Smooth muscle cell (in vitro differentiated cells): ENCODE results near the gene ESPNL. TPM values are rescaled to one million over a fixed set of nuclear protein-coding genes. Genes with fewer than 3 reads are reported as not detected.
"Not testable (repeated sequence)": the region's sequence is repeated elsewhere in the genome, so short reads cannot be mapped to it uniquely, and the experiment has no call there.

ENCODE experiments used
- DNase-seq: peaks from one replicate; lab custom pipeline; 2025; ENCODE audit not compliant: unreplicated experiment; lab: John Stamatoyannopoulos, UW
- H2AFZ ChIP-seq: fragments of 200-600 bp; sonication (generic); 2 replicates; pipeline ENCODE4 v1.6.0; 2016; ENCODE audit warnings: antibody characterized with exemption, low read depth, mild to moderate bottlenecking
- H3F3A ChIP-seq: fragments of 200-600 bp; sonication (generic); 2 replicates; pipeline ENCODE4 v1.6.0; 2017; ENCODE audit warnings: antibody characterized with exemption, low read depth
- H3K27ac ChIP-seq: fragments of 200-600 bp; sonication (generic); 2 replicates; pipeline ENCODE4 v1.5.1; 2016; ENCODE audit warnings: low read depth, mild to moderate bottlenecking
- H3K27me3 ChIP-seq: fragments of 200-600 bp; sonication (generic); 2 replicates; pipeline ENCODE4 v1.6.1; 2016; ENCODE audit warnings: low read depth, mild to moderate bottlenecking
- H3K36me3 ChIP-seq: fragments of 200-600 bp; sonication (generic); 2 replicates; pipeline ENCODE4 v1.5.1; 2016; ENCODE audit warnings: low read depth
- H3K4me1 ChIP-seq: fragments of 200-600 bp; sonication (generic); 2 replicates; pipeline ENCODE4 v1.5.1; 2016; ENCODE audit warnings: low read depth
- H3K4me2 ChIP-seq: fragments of 200-600 bp; sonication (generic); 2 replicates; pipeline ENCODE4 v1.6.0; 2016; ENCODE audit warnings: mild to moderate bottlenecking
- H3K4me3 ChIP-seq: fragments of 200-600 bp; sonication (generic); 2 replicates; pipeline ENCODE4 v1.5.1; 2016; ENCODE audit warnings: mild to moderate bottlenecking
- H3K79me2 ChIP-seq: fragments of 200-600 bp; sonication (generic); 2 replicates; pipeline ENCODE4 v1.6.0; 2016; ENCODE audit warnings: low read depth, mild to moderate bottlenecking
- H3K9ac ChIP-seq: fragments of 200-600 bp; sonication (generic); 2 replicates; pipeline ENCODE4 v1.6.0; 2016; ENCODE audit warnings: low read depth
- H3K9me3 ChIP-seq: fragments of 200-600 bp; sonication (generic); replicated peaks from 2 replicates; pipeline ENCODE4 v1.5.1; 2016; ENCODE audit warnings: low read depth
- H4K20me1 ChIP-seq: fragments of 200-600 bp; sonication (generic); 2 replicates; pipeline ENCODE4 v1.6.0; 2016; ENCODE audit warnings: low read depth
- CTCF ChIP-seq: fragments of 200-600 bp; sonication (generic); IDR thresholded peaks from 2 replicates; pipeline ENCODE4 v1.5.1; 2017; ENCODE audit warnings: borderline replicate concordance, mild to moderate bottlenecking, antibody characterized with exemption; ENCODE audit not compliant: insufficient read depth, poor library complexity, severe bottlenecking
- WGBS: methylation state at CpG from one replicate; pipeline ENCODE4 v1.1.7; 2016; ENCODE audit warnings: low lambda C conversion rate; 5-methylcytosine and 5-hydroxymethylcytosine counted together
- polyA plus RNA-seq: library from polyadenylated mRNA; unstranded; fragments of >200 nt; fragmentation: Nextera tagmentation; extraction: Ambion mirVana; gene quantifications from 2 replicates; pipeline ENCODE4 v1.2.1, GENCODE V29; 2016
- total RNA-seq: library from RNA; depleted of rRNA; stranded (reverse); fragments of >200 nt; gene quantifications from 2 replicates; pipeline ENCODE4 v1.2.3, GENCODE V29; 2014

Gene ESPNL
- total and polyA plus RNA-seq, 2 experiments from 2014 or later, result 0.04 TPM; not detected in 1

- H4K20me1 ChIP-seq, result no peaks in the 10 kb centered on the region
- no peak overlapping the region for H2AFZ ChIP-seq
- no peak overlapping the region for H3K27ac ChIP-seq
- peaks cover 6% of the 10 kb centered on the region for H3K9me3 ChIP-seq
- no peak for TF ChIP-seq CTCF
- no peaks in the 10 kb centered on the region for H3K36me3 ChIP-seq
- no peak overlapping the region for H3K4me3 ChIP-seq
- H3K4me1 ChIP-seq, result no peaks in the 10 kb centered on the region
- H3K4me2 ChIP-seq, result no peak overlapping the region
- H3K9ac ChIP-seq, result no peak overlapping the region
- 93% methylated on average over 16 of the region's 16 CpGs for WGBS
- H3F3A ChIP-seq, result no peaks in the 10 kb centered on the region
- H3K79me2 ChIP-seq, result no peaks in the 10 kb centered on the region
- DNase-seq, result no peak
- H3K27me3 ChIP-seq, result peaks cover 5% of the 10 kb centered on the region
These were observed 14.2 kb downstream of the ESPNL start for GRCh38 chr2:238114331-238114841.

- H3K9ac ChIP-seq, result no peak overlapping the region
- no peak overlapping the region for H2AFZ ChIP-seq
- H3K4me2 ChIP-seq, result no peak overlapping the region
- no peak for DNase-seq
- 95% methylated on average over 32 of the region's 32 CpGs for WGBS
- H4K20me1 ChIP-seq, result no peaks in the 10 kb centered on the region
- H3K79me2 ChIP-seq, result no peaks in the 10 kb centered on the region
- H3K36me3 ChIP-seq, result no peaks in the 10 kb centered on the region
- no peaks in the 10 kb centered on the region for H3F3A ChIP-seq
- no peak overlapping the region for H3K4me3 ChIP-seq
- H3K9me3 ChIP-seq, result peaks cover 6% of the 10 kb centered on the region
- peaks cover 10% of the 10 kb centered on the region for H3K27me3 ChIP-seq
- H3K27ac ChIP-seq, result no peak overlapping the region
- H3K4me1 ChIP-seq, result no peaks in the 10 kb centered on the region
- TF ChIP-seq CTCF, result no peak
These were observed 14.9 kb downstream of the ESPNL start for GRCh38 chr2:238114851-238115660.

GRCh38 chr2:238115709-238116108, 15.6 kb downstream of the ESPNL start:
- not testable (repeated sequence) for H3K27ac ChIP-seq

GRCh38 chr2:238116298-238117198, 16.4 kb downstream of the ESPNL start:
- H3K9ac ChIP-seq, result no peak overlapping the region
- no peaks in the 10 kb centered on the region for H3K79me2 ChIP-seq
- peaks cover 6% of the 10 kb centered on the region for H3K9me3 ChIP-seq
- H3K36me3 ChIP-seq, result no peaks in the 10 kb centered on the region
- no peaks in the 10 kb centered on the region for H3K4me1 ChIP-seq
- H4K20me1 ChIP-seq, result no peaks in the 10 kb centered on the region
- no peak overlapping the region for H2AFZ ChIP-seq
- DNase-seq, result no peak
- H3K27ac ChIP-seq, result no peak overlapping the region
- WGBS, result 95% methylated on average over 21 of the region's 21 CpGs
- no peak for TF ChIP-seq CTCF
- no peak overlapping the region for H3K4me3 ChIP-seq
- H3K4me2 ChIP-seq, result no peak overlapping the region
- peaks cover 16% of the 10 kb centered on the region for H3K27me3 ChIP-seq
- no peaks in the 10 kb centered on the region for H3F3A ChIP-seq

More at GRCh38 chr2:238115709-238116108, 15.6 kb downstream of the ESPNL start:
- H3K4me3 ChIP-seq, H3K9ac ChIP-seq, H3K4me2 ChIP-seq, H3K9me3 ChIP-seq, DNase-seq, H4K20me1 ChIP-seq, H3K79me2 ChIP-seq, H3K36me3 ChIP-seq, H3F3A ChIP-seq, H2AFZ ChIP-seq, H3K4me1 ChIP-seq: not testable (repeated sequence)
- 95% methylated on average over 12 of the region's 12 CpGs for WGBS
- H3K27me3 ChIP-seq, result peaks cover 16% of the 10 kb centered on the region
